Subcutaneous adipose tissue (tissue), 4 donors: Measurements from ENCODE around the gene SLC20A1. TPM values are rescaled to one million over a fixed set of nuclear protein-coding genes. Genes with fewer than 3 reads are reported as not detected.

Source experiments
- CTCF ChIP-seq: fragments of 450-650 bp; IDR thresholded peaks from one replicate; pipeline ENCODE4 v1.5.1; 2016; ENCODE audit warnings: low read depth, mild to moderate bottlenecking, control low read depth, antibody characterized with exemption, moderate library complexity
- total RNA-seq, 4 donors: library from RNA; depleted of rRNA; stranded (reverse); fragments of >200 nt; gene quantifications; one replicate each; pipeline ENCODE4 v1.1.0, GENCODE V29; 2016

Gene SLC20A1
- total RNA-seq, 4 donors from 2014 or later: 14.9 to 40.8 (median 33.5) TPM

GRCh38 chr2:112669667-112670066, 23.9 kb downstream of the SLC20A1 start:
- no peak for TF ChIP-seq CTCF

GRCh38 chr2:112670252-112671022, 24.7 kb downstream of the SLC20A1 start:
- no peak for TF ChIP-seq CTCF

GRCh38 chr2:112671801-112672200, 26.1 kb downstream of the SLC20A1 start:
- no peak for TF ChIP-seq CTCF

GRCh38 chr2:112673008-112673407, 27.3 kb downstream of the SLC20A1 start:
- no peak for TF ChIP-seq CTCF

GRCh38 chr2:112674229-112674628, 28.5 kb downstream of the SLC20A1 start:
- no peak for TF ChIP-seq CTCF

GRCh38 chr2:112679484-112679883, 33.7 kb downstream of the SLC20A1 start:
- no peak for TF ChIP-seq CTCF

GRCh38 chr2:112680666-112681101, 34.9 kb downstream of the SLC20A1 start:
- TF ChIP-seq CTCF: no peak
